Measurements from ENCODE around the gene RPTOR.

DNA sequence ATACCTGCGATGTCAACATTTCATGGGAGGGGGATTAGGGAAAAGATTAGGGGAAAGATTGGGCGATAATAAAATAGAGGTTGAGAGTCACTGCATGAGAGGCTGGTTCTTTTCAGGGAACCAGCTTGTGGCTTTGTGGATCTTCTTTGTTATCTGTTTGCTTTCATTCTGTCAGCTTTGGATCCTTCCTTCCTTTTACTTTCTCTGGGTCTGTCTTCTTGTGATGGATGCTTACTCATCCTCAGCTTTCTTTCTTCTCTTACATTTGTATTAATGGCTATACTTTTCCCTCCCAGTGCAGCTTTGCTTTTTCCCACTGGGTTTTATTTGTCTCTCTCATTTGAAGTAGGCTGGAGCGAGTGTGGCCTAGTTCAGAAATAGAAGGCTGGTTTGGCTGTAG is 47.1 kb downstream of the RPTOR start:
- TF ChIP-seq, protein P1, sequence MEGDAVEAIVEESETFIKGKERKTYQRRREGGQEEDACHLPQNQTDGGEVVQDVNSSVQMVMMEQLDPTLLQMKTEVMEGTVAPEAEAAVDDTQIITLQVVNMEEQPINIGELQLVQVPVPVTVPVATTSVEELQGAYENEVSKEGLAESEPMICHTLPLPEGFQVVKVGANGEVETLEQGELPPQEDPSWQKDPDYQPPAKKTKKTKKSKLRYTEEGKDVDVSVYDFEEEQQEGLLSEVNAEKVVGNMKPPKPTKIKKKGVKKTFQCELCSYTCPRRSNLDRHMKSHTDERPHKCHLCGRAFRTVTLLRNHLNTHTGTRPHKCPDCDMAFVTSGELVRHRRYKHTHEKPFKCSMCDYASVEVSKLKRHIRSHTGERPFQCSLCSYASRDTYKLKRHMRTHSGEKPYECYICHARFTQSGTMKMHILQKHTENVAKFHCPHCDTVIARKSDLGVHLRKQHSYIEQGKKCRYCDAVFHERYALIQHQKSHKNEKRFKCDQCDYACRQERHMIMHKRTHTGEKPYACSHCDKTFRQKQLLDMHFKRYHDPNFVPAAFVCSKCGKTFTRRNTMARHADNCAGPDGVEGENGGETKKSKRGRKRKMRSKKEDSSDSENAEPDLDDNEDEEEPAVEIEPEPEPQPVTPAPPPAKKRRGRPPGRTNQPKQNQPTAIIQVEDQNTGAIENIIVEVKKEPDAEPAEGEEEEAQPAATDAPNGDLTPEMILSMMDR (IDR thresholded peaks at IDR 0.05) = no peak
- no peak for TF ChIP-seq POLR2AphosphoS5 (IDR thresholded peaks at IDR 0.05)
- no peak for TF ChIP-seq POLR2A (IDR thresholded peaks at IDR 0.05)
